HG02938 (cell line): ENCODE measurements around the gene OOSP4A.
"Not testable (repeated sequence)": the region's sequence is repeated elsewhere in the genome, so short reads cannot be mapped to it uniquely, and the experiment has no call there.

ENCODE experiments used
- ATAC-seq: cut with Tn5 transposase; IDR thresholded peaks from one replicate; pipeline ENCODE4 v1.9.1; 2021; ENCODE audit warnings: mild to moderate bottlenecking, moderate library complexity; ENCODE audit not compliant: unreplicated experiment

The OOSP4A gene

DNA sequence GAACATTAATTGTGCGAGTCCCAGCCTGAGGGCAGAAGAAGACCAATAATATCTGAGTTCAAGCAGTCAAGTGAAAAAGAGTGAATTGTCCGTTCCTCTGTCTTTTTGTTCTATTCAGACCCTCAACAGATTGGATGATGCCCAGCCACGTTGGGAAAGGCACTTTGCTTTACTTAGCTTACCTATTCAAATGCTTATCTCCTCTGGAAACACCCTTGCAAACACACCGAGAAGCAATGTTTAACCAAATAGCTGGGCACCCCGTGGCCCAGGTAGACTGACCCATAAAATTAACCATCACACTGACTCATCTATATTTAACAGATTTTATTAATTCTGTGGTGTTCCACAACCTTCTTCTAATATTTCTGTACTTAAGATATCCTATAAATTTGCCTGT lies 9.3 kb downstream of the OOSP4A start:
- no peak for ATAC-seq

DNA sequence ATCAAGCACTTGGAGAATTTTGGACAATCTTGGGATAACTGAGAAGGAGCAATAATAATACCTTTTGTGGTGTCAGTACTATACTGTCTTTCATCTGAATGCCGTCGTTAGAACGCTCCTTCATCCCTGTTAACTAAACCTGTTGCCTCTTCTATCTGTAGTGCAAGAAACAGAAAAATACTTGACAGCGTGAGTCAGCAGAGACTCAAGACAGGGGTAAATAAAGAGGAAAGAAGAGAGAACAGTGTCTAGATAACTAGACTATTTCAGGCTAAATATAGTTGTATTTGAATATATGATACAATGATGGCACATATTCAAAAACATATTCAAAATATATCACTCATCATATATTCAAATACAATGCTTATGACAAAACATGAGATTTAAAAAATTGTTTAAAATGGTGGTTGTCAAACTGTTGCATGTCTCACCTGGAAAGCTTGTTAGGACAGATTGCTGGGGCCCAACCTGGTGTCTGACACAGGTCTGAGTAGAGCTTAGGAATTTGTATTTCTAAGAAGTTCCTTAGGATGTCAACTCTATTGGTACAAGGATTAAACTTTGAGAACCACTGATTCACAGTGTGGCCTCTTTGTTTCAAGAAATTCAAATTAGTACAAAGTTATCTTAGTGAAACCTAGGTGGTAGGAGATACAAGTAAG lies 17.4 kb downstream of the OOSP4A start:
- ATAC-seq, result no peak

DNA sequence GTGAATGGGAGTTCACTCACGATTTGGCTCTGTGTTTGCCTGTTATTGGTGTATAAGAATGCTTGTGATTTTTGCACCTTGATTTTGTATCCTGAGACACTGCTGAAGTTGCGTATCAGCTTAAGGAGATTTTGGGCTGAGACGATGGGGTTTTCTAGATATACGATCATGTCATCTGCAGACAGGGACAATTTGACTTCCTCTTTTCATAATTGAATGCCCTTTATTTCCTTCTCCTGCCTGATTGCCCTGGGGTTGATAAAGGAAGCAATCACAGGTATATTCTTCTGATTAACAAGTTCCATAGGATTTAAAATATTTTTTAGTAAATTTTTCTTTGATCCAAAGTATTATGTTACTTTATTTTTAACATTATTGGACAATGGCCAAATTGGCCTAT lies 18.2 kb downstream of the OOSP4A start:
- ATAC-seq, result not testable (repeated sequence)

DNA sequence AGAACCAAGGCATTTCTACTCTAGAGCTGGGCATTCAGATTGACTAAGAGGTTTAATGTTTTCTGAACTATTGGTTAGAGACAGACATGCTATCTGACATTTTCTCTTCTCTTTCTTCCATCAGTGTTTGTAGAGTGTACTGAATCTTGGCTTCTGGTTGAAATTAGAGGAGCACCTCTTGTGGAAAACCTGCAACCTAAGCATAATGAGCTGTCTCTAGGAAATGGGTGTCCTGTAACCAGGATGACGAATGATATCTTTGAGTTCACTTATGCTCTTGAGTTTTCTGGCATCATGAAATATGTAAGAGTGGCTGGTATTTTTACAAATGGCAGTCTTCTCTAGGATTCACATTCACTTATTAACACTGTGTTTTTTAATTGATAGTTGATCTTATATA lies 19.4 kb downstream of the OOSP4A start:
- ATAC-seq, result no peak

DNA sequence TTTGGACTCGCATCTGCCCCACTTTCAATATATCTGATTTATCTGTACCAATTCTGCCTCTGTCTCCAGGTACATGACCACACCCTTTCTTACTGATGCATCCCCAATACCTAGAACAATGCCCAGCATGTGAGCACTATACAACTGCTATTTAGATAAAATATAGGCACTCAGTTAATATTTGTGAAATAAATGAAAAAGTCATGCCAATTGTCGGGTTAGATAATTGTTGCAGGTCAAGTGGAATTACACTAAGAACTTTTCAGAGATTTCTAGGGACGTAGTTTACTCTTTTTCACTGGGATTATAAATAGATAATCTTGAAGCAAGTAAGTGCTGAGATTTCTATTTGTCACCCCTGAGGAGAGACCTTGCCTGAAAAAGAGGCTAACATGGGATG lies 20.5 kb downstream of the OOSP4A start:
- no peak for ATAC-seq

DNA sequence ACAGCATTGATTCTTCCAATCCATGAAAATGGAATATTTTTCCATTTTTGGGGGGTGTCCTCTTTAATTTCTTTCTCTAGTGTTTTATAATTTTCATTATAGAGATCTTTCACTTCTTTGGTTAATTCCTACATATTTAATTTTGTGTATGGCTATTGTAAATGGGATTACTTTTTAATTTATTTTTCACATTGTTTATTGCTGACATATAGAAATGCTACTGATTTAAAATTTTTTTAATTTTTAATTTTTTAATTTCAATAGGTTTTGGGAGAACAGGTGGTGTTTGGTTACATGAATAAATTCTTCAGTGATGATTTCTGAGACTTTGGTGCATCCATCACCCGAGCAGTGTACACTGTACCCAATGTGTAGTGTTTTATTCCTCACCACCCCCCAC lies 26.6 kb downstream of the OOSP4A start:
- no peak for ATAC-seq

DNA sequence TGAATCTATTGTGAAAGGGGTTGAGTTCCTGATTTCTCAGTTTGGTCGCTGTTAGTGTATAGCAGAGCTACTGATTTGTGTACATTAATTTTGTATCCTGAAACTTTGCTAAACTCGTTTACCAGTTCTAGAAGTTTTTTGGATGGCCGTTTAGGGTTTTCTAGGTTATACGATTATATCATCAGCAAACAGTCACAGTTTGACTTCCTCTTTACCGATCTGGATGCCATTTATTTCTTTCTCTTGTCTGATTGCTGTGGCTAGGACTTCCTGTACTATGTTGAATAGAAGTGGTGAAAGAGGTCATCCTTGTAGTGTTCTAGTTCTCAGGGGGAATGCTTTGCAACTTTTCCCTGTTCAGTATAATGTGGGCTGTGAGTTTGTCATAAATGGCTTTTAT lies 28.6 kb downstream of the OOSP4A start:
- ATAC-seq, result no peak

DNA sequence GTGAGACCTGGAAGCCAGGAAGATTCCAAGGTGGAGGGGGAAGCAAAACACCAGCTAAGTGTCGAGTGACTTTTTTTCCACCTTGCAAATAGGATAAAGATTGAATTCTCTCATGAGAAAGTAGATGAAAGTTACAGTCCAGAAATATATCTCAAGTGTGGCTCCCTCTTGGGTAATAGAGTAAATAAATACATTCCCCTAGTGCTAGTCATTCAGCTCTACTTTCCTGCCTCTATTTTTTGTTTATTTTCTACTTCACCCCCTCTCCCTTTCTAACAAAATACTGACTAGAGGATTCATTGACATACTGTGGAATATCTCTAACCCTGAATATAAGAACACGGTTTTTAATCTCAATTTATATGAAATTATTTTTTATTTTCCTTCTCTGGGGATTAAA lies 34.0 kb downstream of the OOSP4A start:
- ATAC-seq, result no peak

DNA sequence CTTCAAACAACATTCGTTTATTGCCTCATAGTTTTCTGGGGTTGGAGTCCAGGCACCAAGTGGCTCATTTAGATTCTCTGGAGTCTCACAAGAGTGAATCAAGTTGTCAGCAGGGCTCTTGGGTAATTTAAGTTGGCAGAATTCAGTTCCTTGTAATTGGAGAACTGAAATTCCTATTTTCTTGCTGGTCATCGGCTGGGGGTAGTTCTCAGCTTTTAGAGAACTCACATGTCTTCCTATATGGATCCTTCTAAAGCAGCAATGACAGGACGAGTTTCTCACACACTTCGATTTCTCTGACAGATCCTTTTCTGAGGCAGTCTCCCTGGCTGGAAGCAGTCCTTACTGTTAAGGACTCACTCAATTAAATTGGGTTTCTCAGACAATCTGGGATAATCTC lies 35.9 kb downstream of the OOSP4A start:
- ATAC-seq, result no peak

DNA sequence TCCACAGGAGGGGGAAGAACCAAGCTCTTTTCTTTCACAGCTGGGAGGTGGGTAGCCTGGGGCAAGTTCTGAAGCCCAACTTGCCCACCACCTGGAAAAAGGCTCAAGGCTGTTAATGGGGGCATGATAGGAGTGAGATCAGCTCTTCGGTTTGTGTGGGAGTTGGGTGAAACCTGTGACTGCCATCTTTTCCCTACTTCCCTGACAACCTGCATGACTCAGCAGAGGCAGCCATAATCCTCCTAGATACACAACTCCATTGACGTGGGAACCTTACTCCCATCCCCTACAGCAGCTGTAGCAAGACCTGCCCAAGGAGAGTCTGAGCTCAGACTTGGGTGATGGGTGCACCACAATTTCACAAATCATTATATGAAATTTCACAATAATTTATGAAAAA lies 39.9 kb downstream of the OOSP4A start:
- ATAC-seq, result no peak

DNA sequence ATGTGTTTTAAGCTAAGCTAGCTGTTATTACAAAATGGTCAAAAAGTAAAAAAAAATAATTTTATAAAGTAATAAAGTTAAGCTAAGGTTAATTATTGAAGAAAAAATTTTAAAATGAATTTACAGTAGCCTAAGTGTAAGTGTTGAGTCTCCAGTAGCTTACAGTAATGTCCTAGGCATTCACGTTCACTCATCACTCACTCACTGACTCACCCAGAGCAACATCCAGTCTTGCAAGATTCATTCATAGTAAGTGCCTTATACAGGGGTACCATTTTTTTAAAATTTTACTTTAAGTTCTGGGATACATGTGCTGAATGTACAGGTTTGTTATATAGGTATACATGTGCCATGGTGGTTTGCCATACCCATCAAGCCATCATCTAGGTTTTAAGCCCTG lies 41.5 kb downstream of the OOSP4A start:
- no peak for ATAC-seq

DNA sequence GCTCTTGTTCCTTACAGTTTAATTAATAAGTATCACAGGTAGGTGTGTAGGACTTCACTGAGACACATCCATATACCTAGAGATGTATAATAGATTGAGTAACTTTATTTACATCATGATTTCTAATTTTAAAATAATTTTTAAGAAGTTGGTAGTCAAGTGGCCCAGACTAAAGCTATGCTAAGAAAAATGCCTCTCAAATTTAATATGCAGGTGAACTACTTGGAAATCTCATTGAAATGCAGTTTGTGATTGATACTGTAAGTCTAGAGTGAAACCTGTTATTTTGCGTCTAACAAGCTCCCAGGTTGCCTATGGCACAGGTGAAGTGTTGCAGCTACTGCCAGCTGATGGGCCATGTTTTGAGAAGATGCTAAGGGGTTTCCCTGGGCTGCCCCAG lies 53.0 kb downstream of the OOSP4A start, which contains the start of gene OOSP4B:
Gene OOSP4B, plus strand, starts transcription at position 301 of the 400 bp plus-strand sequence.
- no peak for ATAC-seq

DNA sequence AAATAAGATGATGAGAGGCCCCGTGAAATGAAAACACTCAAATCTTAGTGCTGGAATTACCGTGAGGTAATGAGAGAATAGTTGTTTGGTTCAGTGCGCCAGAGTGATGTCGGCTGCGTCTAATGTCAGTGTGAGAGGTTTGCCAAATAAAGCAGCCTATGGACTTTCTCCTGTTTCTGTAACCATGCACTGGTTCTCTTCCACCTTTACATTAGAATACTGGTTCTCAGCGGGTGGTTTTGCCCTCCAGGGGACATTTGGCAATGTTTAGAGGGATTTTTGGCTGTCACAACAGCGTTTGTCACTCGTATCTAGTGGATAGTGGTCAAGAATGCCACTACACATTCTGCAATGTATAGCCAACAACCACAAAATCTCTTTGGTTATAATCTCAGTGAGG lies 54.2 kb downstream of the OOSP4A start:
- ATAC-seq, result no peak
